HepG2 (cell line): ENCODE results near the gene ODC1.
A peak's percentile ranks its signal among the peaks of the same experiment; 100 is the strongest.

Experiments
- CEBPB ChIP-seq: IDR thresholded peaks from 2 replicates; pipeline ENCODE4 v1.6.1; 2011; ENCODE audit warnings: low read depth, low read length, improper control_type of control experiment, borderline replicate concordance
- CTCF ChIP-seq: sonication (generic); formaldehyde crosslinking; IDR thresholded peaks from 2 replicates; pipeline ENCODE4 v1.5.0; 2020; ENCODE audit warnings: mild to moderate bottlenecking, missing genetic modification reagents, moderate library complexity
- MYC ChIP-seq: sonication (generic); formaldehyde crosslinking; IDR thresholded peaks from 2 replicates; pipeline ENCODE4 v1.9.0; 2021; ENCODE audit warnings: missing genetic modification reagents, borderline replicate concordance
- TBL1XR1 ChIP-seq: fragments of 150-350 bp; IDR thresholded peaks from 2 replicates; pipeline ENCODE4 v1.6.1; 2014; ENCODE audit warnings: borderline replicate concordance, low read length; ENCODE audit not compliant: partially characterized antibody

GRCh38 chr2:10392951-10393639 is 55.0 kb downstream of the ODC1 start:
- TF ChIP-seq CEBPB (no peak), TBL1XR1 (no peak), CTCF (no peak), MYC (peak; percentile 11; the same call in 1 of the 2 replicates)
